WI38 (cell line): ENCODE measurements around the gene NAT10.

Experiments used
- H3K4me3 ChIP-seq: 2 replicates; pipeline ENCODE4 v1.5.1; 2011; ENCODE audit warnings: low read depth, mild to moderate bottlenecking, control low read depth, low read length
- TF ChIP-seq, protein P1 (sequence below): IDR thresholded peaks from 2 replicates; pipeline ENCODE4 v1.5.1; 2012; ENCODE audit warnings: low read depth, mild to moderate bottlenecking, control low read depth, low read length

NAT10 gene

DNA sequence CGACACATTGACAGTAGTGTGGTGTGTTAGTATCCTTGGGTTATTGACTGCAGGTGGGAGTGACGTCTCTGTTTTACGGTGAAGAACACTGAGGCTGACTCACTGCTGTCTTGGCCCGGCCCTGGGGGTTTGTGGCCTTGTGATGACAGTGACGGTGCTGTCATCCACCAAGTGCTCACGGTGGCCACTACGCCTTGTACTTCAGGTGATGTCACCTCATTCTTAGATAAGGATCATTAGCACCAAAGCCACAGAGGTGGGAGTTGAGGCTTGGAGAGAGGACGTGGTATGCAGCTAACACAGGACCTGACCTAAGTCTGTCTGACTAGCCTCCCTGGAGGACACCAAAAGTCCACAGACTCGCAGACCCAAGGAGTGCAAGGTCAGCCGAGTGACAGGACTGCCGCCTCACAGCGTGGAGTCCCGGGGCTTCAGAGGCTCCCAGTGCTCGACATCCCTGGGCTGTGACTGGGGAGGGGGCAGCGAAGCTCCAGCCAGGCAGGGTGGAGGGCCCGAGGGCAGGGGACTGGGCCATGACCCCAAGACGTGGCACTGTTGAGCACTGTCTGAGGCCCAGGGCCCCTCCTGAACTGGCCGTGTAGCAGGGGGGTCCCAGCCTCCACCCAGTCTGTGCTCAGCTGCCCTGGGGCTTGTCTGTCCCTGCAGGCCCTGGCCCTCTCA is 56.5 kb downstream of the NAT10 start:
- no peak overlapping the region for H3K4me3 ChIP-seq
- TF ChIP-seq, protein P1, sequence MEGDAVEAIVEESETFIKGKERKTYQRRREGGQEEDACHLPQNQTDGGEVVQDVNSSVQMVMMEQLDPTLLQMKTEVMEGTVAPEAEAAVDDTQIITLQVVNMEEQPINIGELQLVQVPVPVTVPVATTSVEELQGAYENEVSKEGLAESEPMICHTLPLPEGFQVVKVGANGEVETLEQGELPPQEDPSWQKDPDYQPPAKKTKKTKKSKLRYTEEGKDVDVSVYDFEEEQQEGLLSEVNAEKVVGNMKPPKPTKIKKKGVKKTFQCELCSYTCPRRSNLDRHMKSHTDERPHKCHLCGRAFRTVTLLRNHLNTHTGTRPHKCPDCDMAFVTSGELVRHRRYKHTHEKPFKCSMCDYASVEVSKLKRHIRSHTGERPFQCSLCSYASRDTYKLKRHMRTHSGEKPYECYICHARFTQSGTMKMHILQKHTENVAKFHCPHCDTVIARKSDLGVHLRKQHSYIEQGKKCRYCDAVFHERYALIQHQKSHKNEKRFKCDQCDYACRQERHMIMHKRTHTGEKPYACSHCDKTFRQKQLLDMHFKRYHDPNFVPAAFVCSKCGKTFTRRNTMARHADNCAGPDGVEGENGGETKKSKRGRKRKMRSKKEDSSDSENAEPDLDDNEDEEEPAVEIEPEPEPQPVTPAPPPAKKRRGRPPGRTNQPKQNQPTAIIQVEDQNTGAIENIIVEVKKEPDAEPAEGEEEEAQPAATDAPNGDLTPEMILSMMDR = no peak

DNA sequence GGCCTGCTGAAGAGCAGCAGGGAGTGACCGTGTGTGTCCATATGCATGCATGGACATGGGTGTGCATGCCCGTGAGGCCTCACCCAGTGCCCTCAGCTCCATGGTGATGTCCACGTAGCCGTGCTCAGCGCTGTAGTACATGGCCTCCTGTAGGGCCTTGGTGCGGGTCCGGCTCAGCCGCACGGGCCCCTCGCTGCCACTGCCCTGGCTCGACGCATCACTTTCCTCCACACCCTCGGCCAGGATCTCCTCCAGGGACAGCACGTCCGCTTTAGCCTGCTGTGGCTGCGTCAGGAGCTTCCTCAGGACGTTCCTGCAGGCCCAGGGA is 57.0 kb downstream of the NAT10 start:
- TF ChIP-seq, protein P1 = no peak

DNA sequence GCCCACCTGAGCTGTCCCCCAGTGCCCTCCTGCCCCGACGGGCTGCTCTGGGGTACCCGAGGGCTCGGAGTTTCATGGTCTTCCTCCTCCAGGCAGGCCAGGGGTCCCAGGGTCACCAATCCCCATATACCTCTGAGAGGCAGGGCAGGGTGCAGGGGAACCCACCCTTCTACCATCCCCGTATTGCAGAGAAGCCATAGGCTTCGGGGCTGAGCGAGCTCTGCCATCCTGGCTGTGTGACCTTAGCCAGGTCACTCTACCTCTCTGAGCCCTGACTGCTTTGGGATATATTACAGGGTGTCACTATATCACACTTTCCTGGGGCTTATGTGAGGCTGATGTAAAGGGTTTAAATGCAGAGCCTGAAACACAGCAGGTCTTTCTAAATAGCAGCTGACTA is 57.4 kb downstream of the NAT10 start:
- H3K4me3 ChIP-seq = no peak overlapping the region
- TF ChIP-seq, protein P1 = no peak

More for the DNA sequence above, 57.0 kb downstream of the NAT10 start:
- no peak overlapping the region for H3K4me3 ChIP-seq

DNA sequence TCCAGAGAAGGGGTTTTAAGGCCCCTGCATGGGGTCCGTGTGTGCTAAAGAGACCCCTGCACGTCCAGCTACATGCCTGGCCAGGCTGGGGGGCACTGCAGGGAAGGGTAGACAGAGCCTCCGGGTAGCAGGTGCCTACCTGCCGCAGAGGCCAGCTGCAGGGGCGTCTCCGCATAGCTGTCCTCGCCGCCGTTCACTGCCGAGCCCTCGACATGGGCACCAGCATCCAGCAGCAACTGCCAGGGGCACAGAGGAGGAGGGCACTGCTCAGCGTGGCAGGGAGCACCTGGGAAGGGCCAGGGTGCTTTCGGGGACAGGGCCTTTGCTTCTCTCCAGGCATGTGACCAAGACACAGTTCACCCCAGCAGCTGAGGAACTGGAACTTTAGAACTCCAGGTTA is 59.7 kb downstream of the NAT10 start:
- TF ChIP-seq, protein P1 = no peak

DNA sequence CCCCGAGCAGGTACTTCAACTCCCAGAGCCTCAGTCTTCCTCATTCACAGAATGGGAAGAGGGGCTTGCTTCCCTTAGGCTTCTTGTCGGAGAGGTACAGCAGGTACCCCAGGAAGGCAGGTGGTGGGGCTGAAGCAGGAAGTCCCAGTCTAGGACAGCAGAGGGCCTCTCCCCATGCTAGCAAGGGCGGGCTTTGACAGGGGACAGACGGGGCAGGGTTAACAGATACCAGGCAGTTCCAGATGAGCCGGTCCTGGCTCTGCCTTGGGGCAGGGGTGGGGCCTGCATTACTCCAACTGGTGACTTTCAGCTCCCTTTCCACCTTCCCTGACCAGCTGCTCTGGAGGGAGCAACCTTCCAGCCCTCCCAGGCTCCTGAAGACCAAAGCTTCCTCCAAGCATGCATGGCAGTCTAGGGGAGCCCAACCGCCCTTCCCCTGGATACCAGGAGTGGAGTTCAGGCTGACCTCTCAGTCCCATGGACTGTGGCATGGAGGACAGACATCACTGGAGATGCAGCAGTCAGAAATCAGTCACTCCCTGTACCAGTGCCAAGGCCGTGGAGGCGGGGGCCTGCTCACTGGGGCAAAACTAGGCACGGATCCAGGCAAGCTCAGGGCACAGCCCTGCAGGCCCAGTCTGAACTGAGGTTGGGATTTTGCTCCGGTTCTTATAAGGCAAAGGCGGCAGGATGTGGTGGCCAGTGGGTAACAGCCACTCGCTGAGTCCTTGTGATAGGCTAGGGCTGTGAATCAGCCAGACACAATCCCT is 60.5 kb downstream of the NAT10 start:
- no peak overlapping the region for H3K4me3 ChIP-seq
- TF ChIP-seq, protein P1 = no peak

More for the DNA sequence above, 59.7 kb downstream of the NAT10 start:
- H3K4me3 ChIP-seq = no peak overlapping the region

DNA sequence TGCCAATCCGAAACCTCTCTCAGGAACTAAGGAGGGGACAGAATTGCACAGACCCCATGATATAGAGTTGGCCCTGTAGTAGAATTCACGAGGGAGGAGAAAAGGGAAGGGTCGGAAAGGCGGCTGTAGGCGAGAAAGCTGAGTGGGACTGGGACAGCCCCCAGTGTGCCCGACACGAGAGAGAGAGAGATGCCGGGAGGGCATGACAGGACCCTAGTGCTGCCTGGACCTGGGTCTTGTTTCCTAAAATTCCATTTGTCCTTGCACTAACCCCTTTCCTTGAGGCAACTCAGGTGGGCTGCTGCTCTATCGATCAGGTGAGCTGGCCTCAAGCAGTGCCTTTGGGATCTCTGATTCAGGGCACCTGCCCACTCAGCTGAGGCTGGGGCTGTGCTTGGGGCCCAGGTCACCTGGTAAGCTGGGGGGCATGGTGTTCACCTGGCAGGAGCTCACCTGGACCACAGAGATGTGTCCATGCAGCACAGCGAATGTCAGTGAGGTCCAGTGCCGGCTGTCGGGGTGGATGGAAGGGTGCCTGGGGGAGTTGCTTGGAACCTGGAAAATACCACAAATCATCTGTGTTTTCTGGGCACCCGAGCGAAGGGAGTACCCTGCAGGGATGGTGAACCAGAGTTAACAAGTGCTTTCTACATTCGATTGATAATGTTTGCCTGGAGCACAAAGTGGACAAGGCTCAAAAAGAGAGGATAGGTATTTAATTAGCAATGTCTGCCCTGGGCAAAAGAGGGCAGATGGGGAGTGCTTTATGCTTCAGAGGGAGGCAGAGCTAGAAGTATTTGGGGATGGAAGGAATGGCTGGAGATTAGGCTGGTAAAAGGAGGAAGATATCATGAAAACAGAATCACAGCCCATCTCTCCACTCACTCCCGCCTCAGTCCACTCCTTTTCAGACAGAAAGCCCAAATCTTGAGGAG is 61.6 kb downstream of the NAT10 start:
- TF ChIP-seq, protein P1 = no peak
- H3K4me3 ChIP-seq = no peak overlapping the region

DNA sequence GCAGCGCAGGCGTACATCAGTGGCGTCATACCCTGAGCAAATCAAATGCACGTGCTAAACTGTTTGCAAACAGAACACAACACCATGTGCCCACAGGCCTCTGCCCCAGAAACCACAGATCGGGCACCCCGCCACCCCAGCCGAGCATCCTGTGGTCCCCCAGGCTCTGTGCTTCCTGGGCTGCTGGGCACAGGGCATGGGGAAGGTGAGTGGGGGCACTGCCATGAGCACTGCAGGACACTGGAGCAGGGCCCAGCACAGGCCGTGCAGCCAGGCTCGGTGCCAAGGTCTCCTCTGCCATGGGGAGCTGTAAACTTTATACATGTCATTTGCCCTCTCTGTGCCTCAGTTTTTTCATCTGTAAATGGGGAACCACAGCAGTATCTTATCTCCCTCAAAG is 62.5 kb downstream of the NAT10 start:
- no peak overlapping the region for H3K4me3 ChIP-seq
- TF ChIP-seq, protein P1 = no peak
